HepG2 (cell line): ENCODE data around the gene CGREF1. TPM values are rescaled to one million over a fixed set of nuclear protein-coding genes. Genes with fewer than 3 reads are reported as not detected.

ENCODE experiments used
- CAMTA2 ChIP-seq: sonication (generic); formaldehyde crosslinking; IDR thresholded peaks from 2 replicates; pipeline ENCODE4 v1.4.0; 2020; ENCODE audit warnings: mild to moderate bottlenecking, missing genetic modification reagents, borderline replicate concordance
- ETV6 ChIP-seq: sonication (generic); formaldehyde crosslinking; conservative IDR thresholded peaks from 2 replicates; pipeline ENCODE4 v1.4.0; 2020; ENCODE audit warnings: missing genetic modification reagents
- MED1 ChIP-seq: sonication (generic); formaldehyde crosslinking; IDR thresholded peaks from 2 replicates; pipeline ENCODE4 v1.4.0; 2020; ENCODE audit warnings: missing genetic modification reagents
- NR2F6 ChIP-seq, 2 experiments: IDR thresholded peaks; 2 replicates each; pipeline ENCODE4 v1.6.1; 2016; ENCODE audit warnings: antibody characterized with exemption in 1 of 2, mild to moderate bottlenecking in 1 of 2
- POGZ ChIP-seq: sonication (generic); formaldehyde crosslinking; IDR thresholded peaks from 2 replicates; pipeline ENCODE4 v1.4.0; 2020; ENCODE audit warnings: mild to moderate bottlenecking, missing genetic modification reagents
- RFXAP ChIP-seq: sonication (generic); formaldehyde crosslinking; IDR thresholded peaks from 2 replicates; pipeline ENCODE4 v1.4.0; 2020; ENCODE audit warnings: missing genetic modification reagents, borderline replicate concordance
- SMAD9 ChIP-seq: sonication (generic); formaldehyde crosslinking; IDR thresholded peaks from 2 replicates; pipeline ENCODE4 v1.5.1; 2020; ENCODE audit warnings: mild to moderate bottlenecking, missing genetic modification reagents
- SPEN ChIP-seq: sonication (generic); formaldehyde crosslinking; IDR thresholded peaks from 2 replicates; pipeline ENCODE4 v1.5.1; 2020; ENCODE audit warnings: low read depth, mild to moderate bottlenecking, missing genetic modification reagents
- XRCC5 ChIP-seq: fragments of 200-400 bp; formaldehyde crosslinking; optimal IDR thresholded peaks from 2 replicates; pipeline ENCODE3; 2017; ENCODE audit warnings: mild to moderate bottlenecking, low read length
- ZIK1 ChIP-seq: sonication (generic); formaldehyde crosslinking; IDR thresholded peaks from 2 replicates; pipeline ENCODE4 v1.5.0; 2020; ENCODE audit warnings: mild to moderate bottlenecking, low read depth, missing genetic modification reagents, borderline replicate concordance
- ZNF143 ChIP-seq: sonication (generic); formaldehyde crosslinking; IDR thresholded peaks from 2 replicates; pipeline ENCODE4 v1.4.0; 2020; ENCODE audit warnings: missing genetic modification reagents
- ZNF383 ChIP-seq: sonication (generic); formaldehyde crosslinking; IDR thresholded peaks from 2 replicates; pipeline ENCODE4 v1.4.0; 2020; ENCODE audit warnings: missing genetic modification reagents, mild to moderate bottlenecking, borderline replicate concordance
- ZNF557 ChIP-seq: sonication (generic); formaldehyde crosslinking; IDR thresholded peaks from 2 replicates; pipeline ENCODE4 v1.4.0; 2020; ENCODE audit warnings: missing genetic modification reagents
- ZNF572 ChIP-seq: sonication (generic); formaldehyde crosslinking; IDR thresholded peaks from 2 replicates; pipeline ENCODE4 v1.5.1; 2020; ENCODE audit warnings: mild to moderate bottlenecking, missing genetic modification reagents
- ZNF703 ChIP-seq: sonication (generic); formaldehyde crosslinking; IDR thresholded peaks from 2 replicates; pipeline ENCODE4 v1.5.1; 2020; ENCODE audit warnings: missing genetic modification reagents, mild to moderate bottlenecking, moderate library complexity, borderline replicate concordance
- polyA plus RNA-seq, 8 experiments: library from polyadenylated mRNA; depleted of rRNA in 3 of 8; stranded (reverse) in 7 of 8; unstranded in 1 of 8; fragments of >200 nt; fragmentation: Illumina TruSeq in 4 of 8; extraction: Trizol in 4 of 8; gene quantifications; 2 replicates each; pipeline versions ENCODE4 v1.2.1 to v1.2.3, GENCODE V29; 2011 to 2016; ENCODE audit warnings: low read depth in 4 of 8, missing spikeins in 1 of 8, mixed read lengths in 1 of 8; ENCODE audit not compliant: insufficient read depth in 1 of 8
- total RNA-seq, 5 experiments: library from RNA; depleted of rRNA; stranded (reverse); fragments of >200 nt; fragmentation: Illumina TruSeq; extraction: Trizol; gene quantifications; 2 replicates each; pipeline ENCODE4 v1.2.3, GENCODE V29; 2016; ENCODE audit warnings: low read depth in 1 of 5
- TF ChIP-seq, protein P1 (sequence below): sonication (generic); formaldehyde crosslinking; IDR thresholded peaks from 2 replicates; pipeline ENCODE4 v1.4.0; 2020; ENCODE audit warnings: missing genetic modification reagents, borderline replicate concordance
- TF ChIP-seq, protein P2 (sequence below): sonication (generic); formaldehyde crosslinking; IDR thresholded peaks from 2 replicates; pipeline ENCODE4 v1.8.1; 2023; ENCODE audit warnings: mild to moderate bottlenecking, missing genetic modification reagents
- TF ChIP-seq, protein P3 (sequence below): sonication (generic); formaldehyde crosslinking; IDR thresholded peaks from 2 replicates; pipeline ENCODE4 v1.4.0; 2020; ENCODE audit warnings: missing genetic modification reagents
- TF ChIP-seq, protein P4 (sequence below): sonication (generic); formaldehyde crosslinking; IDR thresholded peaks from 2 replicates; pipeline ENCODE4 v1.4.0; 2020; ENCODE audit warnings: missing genetic modification reagents, borderline replicate concordance

Gene CGREF1
- total and polyA plus RNA-seq, 2 of the 13 experiments (the other 11 are each of a cell fraction or from before 2014, with no cell fraction given), result 13.9 to 23.4 TPM

DNA sequence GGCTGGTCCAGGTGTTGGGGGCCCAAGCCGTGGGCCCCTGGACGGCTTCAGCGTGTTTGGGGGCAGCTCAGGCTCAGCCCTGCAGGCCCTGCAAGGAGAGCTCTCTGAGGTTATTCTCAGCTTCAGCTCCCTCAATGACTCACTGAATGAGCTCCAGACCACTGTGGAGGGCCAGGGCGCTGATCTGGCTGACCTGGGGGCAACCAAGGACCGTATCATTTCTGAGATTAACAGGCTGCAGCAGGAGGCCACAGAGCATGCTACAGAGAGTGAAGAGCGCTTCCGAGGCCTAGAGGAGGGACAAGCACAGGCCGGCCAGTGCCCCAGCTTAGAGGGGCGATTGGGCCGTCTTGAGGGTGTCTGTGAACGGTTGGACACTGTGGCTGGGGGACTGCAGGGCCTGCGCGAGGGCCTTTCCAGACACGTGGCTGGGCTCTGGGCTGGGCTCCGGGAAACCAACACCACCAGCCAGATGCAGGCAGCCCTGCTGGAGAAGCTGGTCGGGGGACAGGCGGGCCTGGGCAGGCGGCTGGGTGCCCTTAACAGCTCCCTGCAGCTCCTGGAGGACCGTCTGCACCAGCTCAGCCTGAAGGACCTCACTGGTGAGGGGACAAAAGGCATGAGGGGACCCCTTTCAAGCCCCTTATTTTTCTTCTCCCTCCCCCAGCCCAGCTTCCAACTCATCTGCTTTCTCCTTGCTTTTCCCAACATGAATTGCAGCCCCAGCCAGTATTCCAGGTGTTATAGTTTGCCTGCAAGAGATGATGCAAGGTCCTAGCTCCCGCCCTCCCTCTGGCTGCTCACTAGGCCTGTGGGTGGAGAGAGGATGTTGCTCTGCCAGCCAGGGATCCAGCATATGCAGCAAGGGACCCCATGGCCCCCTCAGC, 35.3 kb downstream of the CGREF1 start (continued):
- TF ChIP-seq, protein P1, sequence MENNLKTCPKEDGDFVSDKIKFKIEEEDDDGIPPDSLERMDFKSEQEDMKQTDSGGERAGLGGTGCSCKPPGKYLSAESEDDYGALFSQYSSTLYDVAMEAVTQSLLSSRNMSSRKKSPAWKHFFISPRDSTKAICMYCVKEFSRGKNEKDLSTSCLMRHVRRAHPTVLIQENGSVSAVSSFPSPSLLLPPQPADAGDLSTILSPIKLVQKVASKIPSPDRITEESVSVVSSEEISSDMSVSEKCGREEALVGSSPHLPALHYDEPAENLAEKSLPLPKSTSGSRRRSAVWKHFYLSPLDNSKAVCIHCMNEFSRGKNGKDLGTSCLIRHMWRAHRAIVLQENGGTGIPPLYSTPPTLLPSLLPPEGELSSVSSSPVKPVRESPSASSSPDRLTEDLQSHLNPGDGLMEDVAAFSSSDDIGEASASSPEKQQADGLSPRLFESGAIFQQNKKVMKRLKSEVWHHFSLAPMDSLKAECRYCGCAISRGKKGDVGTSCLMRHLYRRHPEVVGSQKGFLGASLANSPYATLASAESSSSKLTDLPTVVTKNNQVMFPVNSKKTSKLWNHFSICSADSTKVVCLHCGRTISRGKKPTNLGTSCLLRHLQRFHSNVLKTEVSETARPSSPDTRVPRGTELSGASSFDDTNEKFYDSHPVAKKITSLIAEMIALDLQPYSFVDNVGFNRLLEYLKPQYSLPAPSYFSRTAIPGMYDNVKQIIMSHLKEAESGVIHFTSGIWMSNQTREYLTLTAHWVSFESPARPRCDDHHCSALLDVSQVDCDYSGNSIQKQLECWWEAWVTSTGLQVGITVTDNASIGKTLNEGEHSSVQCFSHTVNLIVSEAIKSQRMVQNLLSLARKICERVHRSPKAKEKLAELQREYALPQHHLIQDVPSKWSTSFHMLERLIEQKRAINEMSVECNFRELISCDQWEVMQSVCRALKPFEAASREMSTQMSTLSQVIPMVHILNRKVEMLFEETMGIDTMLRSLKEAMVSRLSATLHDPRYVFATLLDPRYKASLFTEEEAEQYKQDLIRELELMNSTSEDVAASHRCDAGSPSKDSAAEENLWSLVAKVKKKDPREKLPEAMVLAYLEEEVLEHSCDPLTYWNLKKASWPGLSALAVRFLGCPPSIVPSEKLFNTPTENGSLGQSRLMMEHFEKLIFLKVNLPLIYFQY (CRISPR knock-in tag), result 0 out of 2 replicates have a peak, but pooled peaks have one; percentile 35
- TF ChIP-seq ETV6 (CRISPR knock-in tag) (no peak), POGZ (CRISPR knock-in tag) (no peak), CAMTA2 (CRISPR knock-in tag) (no peak), ZNF383 (CRISPR knock-in tag) (no peak), ZNF703 (CRISPR knock-in tag) (no peak), ZNF557 (no peak), ZNF143 (CRISPR knock-in tag) (0 out of 2 replicates have a peak, but pooled peaks have one; percentile 24), MED1 (CRISPR knock-in tag) (peak; percentile 37; the same call in 1 of the 2 replicates), XRCC5 (no peak), NR2F6 (IDR thresholded peaks at IDR 0.05) (no peak), NR2F6 (CRISPR knock-in tag; IDR thresholded peaks at IDR 0.05) (0 out of 2 replicates have a peak, but pooled peaks have one; percentile 4), ZIK1 (CRISPR knock-in tag) (no peak), SMAD9 (CRISPR knock-in tag) (no peak), ZNF572 (no peak), RFXAP (CRISPR knock-in tag) (0 out of 2 replicates have a peak, but pooled peaks have one; percentile 39), SPEN (CRISPR knock-in tag) (no peak)
- TF ChIP-seq, protein P2, sequence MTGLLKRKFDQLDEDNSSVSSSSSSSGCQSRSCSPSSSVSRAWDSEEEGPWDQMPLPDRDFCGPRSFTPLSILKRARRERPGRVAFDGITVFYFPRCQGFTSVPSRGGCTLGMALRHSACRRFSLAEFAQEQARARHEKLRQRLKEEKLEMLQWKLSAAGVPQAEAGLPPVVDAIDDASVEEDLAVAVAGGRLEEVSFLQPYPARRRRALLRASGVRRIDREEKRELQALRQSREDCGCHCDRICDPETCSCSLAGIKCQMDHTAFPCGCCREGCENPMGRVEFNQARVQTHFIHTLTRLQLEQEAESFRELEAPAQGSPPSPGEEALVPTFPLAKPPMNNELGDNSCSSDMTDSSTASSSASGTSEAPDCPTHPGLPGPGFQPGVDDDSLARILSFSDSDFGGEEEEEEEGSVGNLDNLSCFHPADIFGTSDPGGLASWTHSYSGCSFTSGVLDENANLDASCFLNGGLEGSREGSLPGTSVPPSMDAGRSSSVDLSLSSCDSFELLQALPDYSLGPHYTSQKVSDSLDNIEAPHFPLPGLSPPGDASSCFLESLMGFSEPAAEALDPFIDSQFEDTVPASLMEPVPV, result no peak
- TF ChIP-seq, protein P3, sequence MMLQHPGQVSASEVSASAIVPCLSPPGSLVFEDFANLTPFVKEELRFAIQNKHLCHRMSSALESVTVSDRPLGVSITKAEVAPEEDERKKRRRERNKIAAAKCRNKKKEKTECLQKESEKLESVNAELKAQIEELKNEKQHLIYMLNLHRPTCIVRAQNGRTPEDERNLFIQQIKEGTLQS (CRISPR knock-in tag), result peak; percentile 71; the same call in 1 of the 2 replicates
- TF ChIP-seq, protein P4, sequence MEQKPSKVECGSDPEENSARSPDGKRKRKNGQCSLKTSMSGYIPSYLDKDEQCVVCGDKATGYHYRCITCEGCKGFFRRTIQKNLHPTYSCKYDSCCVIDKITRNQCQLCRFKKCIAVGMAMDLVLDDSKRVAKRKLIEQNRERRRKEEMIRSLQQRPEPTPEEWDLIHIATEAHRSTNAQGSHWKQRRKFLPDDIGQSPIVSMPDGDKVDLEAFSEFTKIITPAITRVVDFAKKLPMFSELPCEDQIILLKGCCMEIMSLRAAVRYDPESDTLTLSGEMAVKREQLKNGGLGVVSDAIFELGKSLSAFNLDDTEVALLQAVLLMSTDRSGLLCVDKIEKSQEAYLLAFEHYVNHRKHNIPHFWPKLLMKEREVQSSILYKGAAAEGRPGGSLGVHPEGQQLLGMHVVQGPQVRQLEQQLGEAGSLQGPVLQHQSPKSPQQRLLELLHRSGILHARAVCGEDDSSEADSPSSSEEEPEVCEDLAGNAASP (CRISPR knock-in tag), result no peak
